AG09309 (cell line): ENCODE measurements around the gene DACH1.

Experiments used
- DNase-seq: peaks from one replicate; pipeline ENCODE4 v3.0.0-alpha.2; 2010; ENCODE audit warnings: low read depth
- H3K4me3 ChIP-seq: 2 replicates; pipeline ENCODE4 v1.5.1; 2011; ENCODE audit warnings: mild to moderate bottlenecking, low read depth, low read length, moderate library complexity; ENCODE audit not compliant: control insufficient read depth
- TF ChIP-seq, protein P1 (sequence below): IDR thresholded peaks from 2 replicates; pipeline ENCODE4 v1.5.1; 2011; ENCODE audit warnings: mild to moderate bottlenecking, low read depth, low read length, inconsistent platforms; ENCODE audit not compliant: insufficient read depth, control insufficient read depth; ENCODE audit errors: missing control alignments

DACH1 gene

GRCh38 chr13:71775966-71776365 lies 91.0 kb downstream of the DACH1 start:
- TF ChIP-seq, protein P1, sequence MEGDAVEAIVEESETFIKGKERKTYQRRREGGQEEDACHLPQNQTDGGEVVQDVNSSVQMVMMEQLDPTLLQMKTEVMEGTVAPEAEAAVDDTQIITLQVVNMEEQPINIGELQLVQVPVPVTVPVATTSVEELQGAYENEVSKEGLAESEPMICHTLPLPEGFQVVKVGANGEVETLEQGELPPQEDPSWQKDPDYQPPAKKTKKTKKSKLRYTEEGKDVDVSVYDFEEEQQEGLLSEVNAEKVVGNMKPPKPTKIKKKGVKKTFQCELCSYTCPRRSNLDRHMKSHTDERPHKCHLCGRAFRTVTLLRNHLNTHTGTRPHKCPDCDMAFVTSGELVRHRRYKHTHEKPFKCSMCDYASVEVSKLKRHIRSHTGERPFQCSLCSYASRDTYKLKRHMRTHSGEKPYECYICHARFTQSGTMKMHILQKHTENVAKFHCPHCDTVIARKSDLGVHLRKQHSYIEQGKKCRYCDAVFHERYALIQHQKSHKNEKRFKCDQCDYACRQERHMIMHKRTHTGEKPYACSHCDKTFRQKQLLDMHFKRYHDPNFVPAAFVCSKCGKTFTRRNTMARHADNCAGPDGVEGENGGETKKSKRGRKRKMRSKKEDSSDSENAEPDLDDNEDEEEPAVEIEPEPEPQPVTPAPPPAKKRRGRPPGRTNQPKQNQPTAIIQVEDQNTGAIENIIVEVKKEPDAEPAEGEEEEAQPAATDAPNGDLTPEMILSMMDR = no peak
- no peak for DNase-seq
- H3K4me3 ChIP-seq = no peak overlapping the region

- TF ChIP-seq, protein P1 = no peak
- DNase-seq = no peak
- H3K4me3 ChIP-seq = no peak overlapping the region
Measured at GRCh38 chr13:71774863-71775262, 92.1 kb downstream of the DACH1 start.

GRCh38 chr13:71773531-71773930 lies 93.5 kb downstream of the DACH1 start:
- TF ChIP-seq, protein P1 = no peak
- H3K4me3 ChIP-seq = no peak overlapping the region
- DNase-seq = no peak

- no peak overlapping the region for H3K4me3 ChIP-seq
- TF ChIP-seq, protein P1 = no peak
- DNase-seq = no peak
Measured at GRCh38 chr13:71772361-71772760, 94.6 kb downstream of the DACH1 start.

DNA sequence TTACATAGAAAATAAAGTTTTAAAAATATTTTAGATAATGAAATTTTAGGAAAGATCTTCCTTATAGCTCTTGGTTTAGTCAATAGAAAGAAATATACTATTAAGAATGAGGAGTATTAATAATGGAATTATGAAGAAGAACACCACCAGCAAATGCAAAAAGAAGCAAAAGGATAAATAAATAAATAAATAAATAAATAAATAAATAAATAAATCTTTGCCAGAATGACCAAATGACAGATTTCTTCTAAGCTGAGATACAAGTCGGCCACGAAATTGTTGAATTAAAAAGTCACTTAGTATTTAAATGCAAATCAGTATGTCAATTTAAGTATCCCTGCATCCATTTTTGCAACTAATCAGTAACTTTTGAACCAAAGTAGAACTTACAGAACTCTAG lies 95.9 kb downstream of the DACH1 start:
- H3K4me3 ChIP-seq = no peak overlapping the region
- no peak for DNase-seq
- TF ChIP-seq, protein P1 = no peak

GRCh38 chr13:71770710-71771109 lies 96.3 kb downstream of the DACH1 start:
- TF ChIP-seq, protein P1 = no peak
- no peak for DNase-seq

DNA sequence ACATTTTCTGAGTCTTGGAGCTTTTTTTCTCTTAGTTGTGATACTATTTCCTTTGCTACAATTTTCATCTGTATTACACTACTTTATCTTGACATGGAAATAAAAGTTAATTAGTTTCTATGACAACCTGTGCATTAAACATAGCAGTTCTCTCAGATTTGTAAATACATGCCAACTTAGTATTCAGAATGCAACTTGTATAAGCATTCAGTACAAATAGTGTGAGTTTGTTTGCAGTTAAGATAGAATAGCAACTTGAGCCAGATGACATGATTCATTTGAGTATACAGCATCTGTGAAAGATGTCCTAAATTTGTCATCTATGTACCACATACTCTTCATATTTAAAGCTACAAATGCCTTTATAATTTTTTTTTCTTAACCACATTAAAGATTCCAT lies 98.1 kb downstream of the DACH1 start:
- DNase-seq = no peak
- TF ChIP-seq, protein P1 = no peak
- H3K4me3 ChIP-seq = no peak overlapping the region

More at GRCh38 chr13:71770710-71771109, 96.3 kb downstream of the DACH1 start:
- no peak overlapping the region for H3K4me3 ChIP-seq
